ENCODE measurements around the gene PLCL1. TPM values are rescaled to one million over a fixed set of nuclear protein-coding genes. Genes with fewer than 3 reads are reported as not detected.

The PLCL1 gene
- total RNA-seq, 4 donors from 2014 or later: 6.6 to 10.8 (median 8.3) TPM

DNA sequence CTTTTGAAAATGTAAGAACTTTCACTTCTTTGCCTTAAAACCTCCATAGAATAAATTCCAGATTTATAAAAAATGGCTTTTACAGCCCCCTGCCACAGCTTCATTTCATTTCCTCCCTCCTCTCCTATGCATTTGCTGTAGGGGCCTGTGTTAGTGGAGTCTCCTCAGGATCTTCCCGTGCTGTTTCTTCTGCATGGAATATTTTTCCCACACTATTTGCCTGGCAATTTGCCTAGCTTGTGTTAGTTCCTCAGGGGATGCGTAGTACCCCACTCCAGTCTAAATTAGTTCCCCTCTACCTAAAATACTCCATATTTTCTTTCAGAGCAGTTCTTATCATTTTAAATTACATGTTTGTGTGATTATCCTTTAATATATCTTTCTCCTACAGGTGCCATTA, 262.2 kb downstream of the PLCL1 start:
- TF ChIP-seq, protein P1, sequence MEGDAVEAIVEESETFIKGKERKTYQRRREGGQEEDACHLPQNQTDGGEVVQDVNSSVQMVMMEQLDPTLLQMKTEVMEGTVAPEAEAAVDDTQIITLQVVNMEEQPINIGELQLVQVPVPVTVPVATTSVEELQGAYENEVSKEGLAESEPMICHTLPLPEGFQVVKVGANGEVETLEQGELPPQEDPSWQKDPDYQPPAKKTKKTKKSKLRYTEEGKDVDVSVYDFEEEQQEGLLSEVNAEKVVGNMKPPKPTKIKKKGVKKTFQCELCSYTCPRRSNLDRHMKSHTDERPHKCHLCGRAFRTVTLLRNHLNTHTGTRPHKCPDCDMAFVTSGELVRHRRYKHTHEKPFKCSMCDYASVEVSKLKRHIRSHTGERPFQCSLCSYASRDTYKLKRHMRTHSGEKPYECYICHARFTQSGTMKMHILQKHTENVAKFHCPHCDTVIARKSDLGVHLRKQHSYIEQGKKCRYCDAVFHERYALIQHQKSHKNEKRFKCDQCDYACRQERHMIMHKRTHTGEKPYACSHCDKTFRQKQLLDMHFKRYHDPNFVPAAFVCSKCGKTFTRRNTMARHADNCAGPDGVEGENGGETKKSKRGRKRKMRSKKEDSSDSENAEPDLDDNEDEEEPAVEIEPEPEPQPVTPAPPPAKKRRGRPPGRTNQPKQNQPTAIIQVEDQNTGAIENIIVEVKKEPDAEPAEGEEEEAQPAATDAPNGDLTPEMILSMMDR (IDR thresholded peaks at IDR 0.05; ENCODE audit: low read depth): no peak

DNA sequence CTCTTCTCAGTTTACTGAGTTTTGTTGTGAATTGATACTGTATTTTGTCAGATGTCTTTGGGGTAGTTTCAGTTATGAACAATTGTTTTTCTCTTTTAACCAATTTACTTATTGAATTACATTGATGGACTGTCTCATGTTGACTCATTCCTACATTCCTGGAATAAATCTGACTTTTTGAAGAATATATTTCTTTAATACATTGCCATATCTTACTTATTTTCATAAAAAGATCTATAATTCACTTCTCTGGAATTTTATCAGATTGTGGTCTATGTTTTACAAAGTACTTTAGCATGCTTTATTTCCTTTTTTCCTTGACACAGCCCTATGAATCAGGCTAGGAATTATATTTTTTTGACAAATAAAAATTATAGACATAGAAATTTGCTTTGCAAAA, 268.3 kb downstream of the PLCL1 start:
- TF ChIP-seq, protein P1 (IDR thresholded peaks at IDR 0.05; ENCODE audit: low read depth): no peak

DNA sequence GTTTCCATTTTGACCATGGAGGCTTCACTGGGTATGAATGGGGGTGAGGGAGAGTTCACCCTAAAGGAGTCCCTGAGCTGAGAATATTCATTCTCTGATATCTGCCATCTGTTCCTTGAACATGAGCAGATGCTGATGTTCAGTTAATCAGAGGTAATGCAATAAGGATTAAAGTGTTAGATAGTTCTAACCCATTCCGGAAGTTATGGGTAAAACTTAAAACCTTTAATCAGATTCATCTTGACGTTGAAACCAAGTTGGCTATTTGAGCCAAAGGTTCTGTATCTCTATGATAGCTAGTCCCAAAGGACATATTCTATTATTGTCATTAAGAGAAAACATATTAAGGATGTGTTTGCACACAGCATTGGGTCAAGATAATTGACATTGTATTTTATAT, 268.9 kb downstream of the PLCL1 start:
- TF ChIP-seq, protein P1 (IDR thresholded peaks at IDR 0.05; ENCODE audit: low read depth): no peak

DNA sequence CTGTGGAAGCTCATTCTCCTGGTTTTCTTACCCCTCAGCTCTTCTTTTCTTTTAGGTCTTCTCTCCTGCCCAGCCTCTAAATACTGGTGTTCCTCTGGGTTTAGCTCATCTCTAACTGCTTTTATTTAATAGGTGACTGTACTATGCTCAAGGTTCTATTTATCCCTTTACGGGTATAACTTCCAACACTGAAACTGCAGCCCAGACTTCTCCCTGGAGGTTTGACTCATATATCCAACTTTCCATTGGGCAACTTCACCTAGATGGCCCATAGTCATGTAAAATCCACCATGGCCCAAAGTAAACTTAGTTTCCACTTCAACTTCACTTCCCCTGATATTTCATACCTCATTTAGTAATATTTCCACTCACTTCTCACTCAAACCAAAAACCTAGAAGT, 273.1 kb downstream of the PLCL1 start:
- TF ChIP-seq, protein P1 (IDR thresholded peaks at IDR 0.05; ENCODE audit: low read depth): no peak

DNA sequence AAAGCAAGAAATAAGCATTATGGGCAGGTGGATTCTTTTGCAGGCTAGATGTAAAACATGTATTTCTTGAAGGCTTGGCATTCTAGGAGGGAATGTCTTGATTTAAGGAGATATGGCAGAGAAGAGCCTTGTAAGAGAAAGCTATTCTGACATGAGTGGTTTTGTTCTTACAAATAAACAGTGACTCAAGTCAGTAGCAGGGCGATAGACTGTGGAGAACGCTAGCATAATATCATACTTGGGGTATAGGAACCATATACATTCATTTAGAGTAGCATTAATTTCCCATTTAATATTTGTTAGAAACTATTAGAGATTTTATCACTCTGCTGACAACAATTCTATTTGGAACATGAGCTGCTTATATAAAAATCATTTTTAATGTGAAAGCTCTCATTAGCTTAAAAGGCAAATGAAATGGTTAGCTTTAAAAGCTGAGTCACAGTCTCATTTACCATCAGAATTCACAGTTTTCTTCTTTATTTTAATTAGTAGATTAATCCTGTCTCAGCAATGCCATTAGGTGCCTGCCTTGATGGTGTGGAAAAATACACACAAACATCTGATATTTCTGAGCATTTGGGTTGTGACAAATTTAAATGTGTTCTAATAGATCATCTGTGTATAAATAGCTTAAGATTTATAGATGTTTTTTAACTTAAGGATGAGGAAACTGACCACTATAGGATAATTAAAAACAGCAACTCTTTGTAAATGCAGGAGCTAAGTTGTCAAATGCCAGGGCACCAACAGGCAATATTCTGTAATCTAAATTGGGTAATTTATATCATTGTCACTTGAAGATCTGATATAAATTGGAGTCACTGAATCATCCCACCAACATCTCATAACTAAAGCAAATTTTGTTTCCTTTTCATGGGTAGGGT, 276.7 kb downstream of the PLCL1 start:
- TF ChIP-seq, protein P1 (IDR thresholded peaks at IDR 0.05; ENCODE audit: low read depth): no peak

DNA sequence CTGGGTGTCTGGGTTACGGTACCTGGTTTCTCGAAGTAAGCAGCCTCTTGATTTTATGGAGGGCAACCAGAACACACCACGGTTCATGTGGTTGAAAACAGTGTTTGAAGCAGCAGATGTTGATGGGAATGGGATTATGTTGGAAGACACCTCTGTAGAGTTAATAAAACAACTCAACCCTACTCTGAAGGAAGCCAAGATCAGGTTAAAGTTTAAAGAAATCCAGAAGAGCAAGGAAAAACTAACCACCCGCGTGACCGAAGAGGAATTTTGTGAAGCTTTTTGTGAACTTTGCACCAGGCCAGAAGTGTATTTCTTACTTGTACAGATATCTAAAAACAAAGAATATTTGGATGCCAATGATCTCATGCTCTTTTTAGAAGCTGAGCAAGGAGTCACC, 279.8 kb downstream of the PLCL1 start:
- TF ChIP-seq, protein P1 (IDR thresholded peaks at IDR 0.05; ENCODE audit: low read depth): no peak

DNA sequence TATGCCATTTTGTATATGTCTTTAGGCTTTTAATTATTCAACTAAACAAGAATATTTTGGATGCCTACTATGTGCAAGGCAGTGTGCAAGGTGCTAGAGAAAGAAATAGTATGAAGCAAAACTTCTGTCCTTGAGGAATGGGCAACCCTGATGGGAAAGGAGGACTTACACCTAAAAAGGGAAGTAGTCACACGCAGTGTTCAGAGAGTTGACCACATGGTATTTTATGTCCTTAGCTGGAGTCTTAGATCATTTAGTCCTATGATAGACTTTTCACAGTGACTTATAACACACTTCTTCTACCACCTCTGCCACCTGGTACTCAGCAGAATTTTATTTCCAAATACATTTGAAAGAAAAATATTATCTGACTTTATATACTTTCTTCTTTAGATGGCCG, 291.6 kb downstream of the PLCL1 start:
- TF ChIP-seq, protein P1 (IDR thresholded peaks at IDR 0.05; ENCODE audit: low read depth): no peak
